Lung (tissue), 12 donors: ENCODE results near the gene CDHR2. TPM values are rescaled to one million over a fixed set of nuclear protein-coding genes. Genes with fewer than 3 reads are reported as not detected.
"Not testable (repeated sequence)": the region's sequence is repeated elsewhere in the genome, so short reads cannot be mapped to it uniquely, and the experiment has no call there.

ENCODE experiments used
- ATAC-seq: fragments of 200-7000 bp; cut with Tn5 transposase; one replicate; pipeline ENCODE4 v1.9.1; 2020; ENCODE audit warnings: moderate number of reproducible peaks; ENCODE audit not compliant: insufficient read depth, low FRiP score
- DNase-seq, 3 donors: peaks; one replicate each; pipeline ENCODE4 v3.0.0-alpha.2; 2013 to 2017
- H3K27ac ChIP-seq, 2 donors: one replicate each; pipeline ENCODE4 v1.5.1; 2013; ENCODE audit warnings: mild to moderate bottlenecking in 2 of 2, moderate library complexity in 2 of 2, control low read depth in 1 of 2, inconsistent platforms in 1 of 2, low read depth in 1 of 2, low read length in 1 of 2
- H3K27me3 ChIP-seq, 3 donors: one replicate each; pipeline ENCODE4 v1.5.1; 2013; ENCODE audit warnings: low read length in 2 of 3; ENCODE audit not compliant: control insufficient read depth in 3 of 3, insufficient read depth in 3 of 3
- H3K36me3 ChIP-seq, 4 donors: one replicate each; pipeline ENCODE4 v1.5.1; 2013; ENCODE audit warnings: low read length in 4 of 4, mild to moderate bottlenecking in 1 of 4, moderate library complexity in 1 of 4; ENCODE audit not compliant: control insufficient read depth in 4 of 4, insufficient read depth in 4 of 4
- H3K4me1 ChIP-seq, 5 donors: one replicate each; pipeline ENCODE4 v1.5.1; 2013; ENCODE audit warnings: low read length in 5 of 5, mild to moderate bottlenecking in 2 of 5, moderate library complexity in 1 of 5; ENCODE audit not compliant: control insufficient read depth in 5 of 5, insufficient read depth in 5 of 5
- H3K4me3 ChIP-seq: one replicate; pipeline ENCODE4 v1.5.1; 2013; ENCODE audit warnings: mild to moderate bottlenecking, control low read depth, moderate library complexity
- H3K9ac ChIP-seq, 2 donors: one replicate each; pipeline ENCODE4 v1.5.1; 2013; ENCODE audit warnings: low read length in 2 of 2, control low read depth in 1 of 2; ENCODE audit not compliant: insufficient read depth in 1 of 2
- H3K9me3 ChIP-seq, 4 donors: one replicate each; pipeline ENCODE4 v1.5.1; 2013; ENCODE audit warnings: low read length in 3 of 4, mild to moderate bottlenecking in 1 of 4, moderate library complexity in 1 of 4; ENCODE audit not compliant: control insufficient read depth in 4 of 4, insufficient read depth in 3 of 4
- WGBS, 2 donors: extraction: QIAGEN DNeasy Blood & Tissue Kit; methylation state at CpG; one replicate each; pipeline ENCODE4 v1.1.7; 2013; 5-methylcytosine and 5-hydroxymethylcytosine counted together
- polyA plus RNA-seq, 2 donors: library from polyadenylated mRNA; stranded (reverse); fragments of 200-250 nt; gene quantifications; one replicate each; pipeline ENCODE4 v1.2.1, GENCODE V29; 2013
- total RNA-seq, 2 donors: library from RNA; depleted of rRNA in 1 of 2; stranded (reverse); fragments of >200 nt in 1 of 2; gene quantifications; one replicate each; pipeline ENCODE4 v1.2.1, GENCODE V29; 2014 to 2021
- TF ChIP-seq, protein P1 (sequence below): IDR thresholded peaks from 2 replicates; pipeline ENCODE4 v1.5.1; 2012; ENCODE audit warnings: mild to moderate bottlenecking; ENCODE audit errors: control extremely low read depth, extremely low read depth
- donor health status: control.
- donor health status: control.
- donor health status: Bipolar disorder and iron deficiency.
- donor health status: healthy.
- donor health status: DM: yes; HTN: yes; CAD: no.

CDHR2 gene
- total and polyA plus RNA-seq, 4 donors = 0.02 to 1.5 (median 0.42) TPM

GRCh38 chr5:176547802-176548201, 1.3 kb upstream of the CDHR2 start:
- WGBS, 2 donors = 64 to 73% methylated on average over 8 of the region's 8 CpGs
- ATAC-seq = no peak

GRCh38 chr5:176549871-176550270, 729 bp downstream of the CDHR2 start:
- Histone ChIP-seq H3K9ac (no peak overlapping the region), H3K27ac (no peak overlapping the region), H3K27me3 (no peaks in the 10 kb centered on the region), H3K36me3 (no peaks in the 10 kb centered on the region), H3K4me1 (peaks cover 0 to 3% (median 0%) of the 10 kb centered on the region in 5 donors), H3K4me3 (no peak overlapping the region), H3K9me3 (no peaks in the 10 kb centered on the region)
- ATAC-seq (no peak), DNase-seq (no peak)
- TF ChIP-seq, protein P1, sequence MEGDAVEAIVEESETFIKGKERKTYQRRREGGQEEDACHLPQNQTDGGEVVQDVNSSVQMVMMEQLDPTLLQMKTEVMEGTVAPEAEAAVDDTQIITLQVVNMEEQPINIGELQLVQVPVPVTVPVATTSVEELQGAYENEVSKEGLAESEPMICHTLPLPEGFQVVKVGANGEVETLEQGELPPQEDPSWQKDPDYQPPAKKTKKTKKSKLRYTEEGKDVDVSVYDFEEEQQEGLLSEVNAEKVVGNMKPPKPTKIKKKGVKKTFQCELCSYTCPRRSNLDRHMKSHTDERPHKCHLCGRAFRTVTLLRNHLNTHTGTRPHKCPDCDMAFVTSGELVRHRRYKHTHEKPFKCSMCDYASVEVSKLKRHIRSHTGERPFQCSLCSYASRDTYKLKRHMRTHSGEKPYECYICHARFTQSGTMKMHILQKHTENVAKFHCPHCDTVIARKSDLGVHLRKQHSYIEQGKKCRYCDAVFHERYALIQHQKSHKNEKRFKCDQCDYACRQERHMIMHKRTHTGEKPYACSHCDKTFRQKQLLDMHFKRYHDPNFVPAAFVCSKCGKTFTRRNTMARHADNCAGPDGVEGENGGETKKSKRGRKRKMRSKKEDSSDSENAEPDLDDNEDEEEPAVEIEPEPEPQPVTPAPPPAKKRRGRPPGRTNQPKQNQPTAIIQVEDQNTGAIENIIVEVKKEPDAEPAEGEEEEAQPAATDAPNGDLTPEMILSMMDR = no peak
- WGBS, 2 donors = 83 to 88% methylated on average over 7 of the region's 7 CpGs

More at GRCh38 chr5:176547802-176548201, 1.3 kb upstream of the CDHR2 start:
- Histone ChIP-seq H3K27me3 (no peaks in the 10 kb centered on the region), H3K9ac (no peak overlapping the region), H3K4me3 (no peak overlapping the region), H3K27ac (no peak overlapping the region), H3K4me1 (peaks cover 0 to 9% (median 0%) of the 10 kb centered on the region in 5 donors), H3K36me3 (no peaks in the 10 kb centered on the region), H3K9me3 (no peaks in the 10 kb centered on the region)
- TF ChIP-seq, protein P1 = no peak
- DNase-seq = no peak

DNA sequence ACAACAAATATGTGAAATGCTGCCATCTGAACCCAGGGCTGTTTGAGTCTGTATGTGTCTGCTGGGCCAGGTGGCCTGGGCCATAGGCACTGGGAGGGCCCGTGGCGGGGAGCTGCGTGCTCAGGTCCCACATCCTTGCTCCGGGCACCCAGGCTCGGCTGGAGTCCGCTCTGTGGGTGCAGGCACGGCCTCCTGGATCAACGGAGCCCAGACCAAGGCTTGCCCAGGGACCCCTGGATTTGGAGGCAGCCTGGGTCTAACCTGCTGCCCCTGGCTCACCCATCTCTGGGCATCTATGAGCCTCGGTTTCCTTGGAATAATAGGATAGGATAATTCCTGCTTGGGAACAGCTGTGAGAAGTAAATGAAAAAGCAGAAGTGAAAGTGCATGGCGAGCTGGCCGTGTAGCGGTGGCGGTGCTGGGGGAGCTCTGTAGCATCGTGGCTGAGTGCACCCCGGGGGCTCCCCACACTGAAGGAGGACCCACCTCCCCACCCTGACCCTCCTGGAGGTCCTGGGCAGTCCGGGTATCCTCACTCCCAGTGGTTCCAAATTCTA, 1.2 kb downstream of the CDHR2 start:
- ATAC-seq = no peak
- H3K9ac ChIP-seq = no peak overlapping the region
- WGBS, 2 donors = 48 to 67% methylated on average over 16 of the region's 16 CpGs

DNA sequence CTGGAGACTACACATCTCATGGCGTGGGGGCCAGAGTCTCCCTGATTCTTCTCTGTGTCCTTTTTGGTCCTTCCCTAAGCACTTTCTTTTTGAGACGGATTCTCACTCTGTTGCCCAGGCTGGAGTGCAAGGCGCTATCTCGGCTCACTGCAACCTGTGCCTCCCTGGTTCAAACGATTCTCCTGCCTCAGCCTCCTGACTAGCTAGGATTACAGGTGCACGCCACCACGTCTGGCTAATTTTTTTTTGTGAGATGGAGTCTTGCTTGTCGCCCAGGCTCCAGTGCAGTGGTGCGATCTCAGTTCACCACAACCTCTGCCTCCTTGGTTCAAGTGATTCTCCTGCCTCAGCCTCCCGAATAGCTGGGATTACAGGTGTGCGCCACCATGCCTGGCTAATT, 1.8 kb downstream of the CDHR2 start:
- WGBS, 2 donors = 84 to 89% methylated on average over 11 of the region's 11 CpGs
- DNase-seq = not testable (repeated sequence)

More for the DNA sequence above, 1.2 kb downstream of the CDHR2 start:
- DNase-seq = no peak
- H3K4me1 ChIP-seq = peaks cover 0 to 3% (median 0%) of the 10 kb centered on the region in 5 donors
- H3K36me3 ChIP-seq = no peaks in the 10 kb centered on the region
- no peaks in the 10 kb centered on the region for H3K9me3 ChIP-seq
- TF ChIP-seq, protein P1 = no peak
- no peak overlapping the region for H3K27ac ChIP-seq
- no peaks in the 10 kb centered on the region for H3K27me3 ChIP-seq
- no peak overlapping the region for H3K4me3 ChIP-seq

More for the DNA sequence above, 1.8 kb downstream of the CDHR2 start:
- not testable (repeated sequence) for H3K4me1 ChIP-seq, H3K4me3 ChIP-seq, H3K9me3 ChIP-seq, H3K9ac ChIP-seq, H3K36me3 ChIP-seq, ATAC-seq, H3K27ac ChIP-seq, H3K27me3 ChIP-seq
